H9 (cell line): ENCODE results near the gene SEC61A2. TPM values are rescaled to one million over a fixed set of nuclear protein-coding genes. Genes with fewer than 3 reads are reported as not detected.
A peak's percentile ranks its signal among the peaks of the same experiment; 100 is the strongest.

Source experiments
- DNase-seq: peaks from one replicate; pipeline ENCODE4 v3.0.0-alpha.2; 2017
- H2AFZ ChIP-seq: one replicate; pipeline ENCODE4 v1.6.1; 2013; ENCODE audit warnings: mild to moderate bottlenecking, low read length, control low read depth, moderate library complexity
- H2AK5ac ChIP-seq: 2 replicates; pipeline ENCODE4 v1.6.1; 2013; ENCODE audit warnings: low read length, control low read depth, mixed read lengths; ENCODE audit not compliant: insufficient read length
- H2BK120ac ChIP-seq: one replicate; pipeline ENCODE4 v1.6.1; 2013; ENCODE audit warnings: low read depth, mild to moderate bottlenecking, low read length, control low read depth, inconsistent platforms; ENCODE audit not compliant: poor library complexity, severe bottlenecking
- H2BK12ac ChIP-seq: 2 replicates; pipeline ENCODE4 v1.6.1; 2013; ENCODE audit warnings: low read length, control low read depth, mixed read lengths, low read depth; ENCODE audit not compliant: insufficient read length
- H2BK15ac ChIP-seq: 2 replicates; pipeline ENCODE4 v1.6.1; 2013; ENCODE audit warnings: low read depth, low read length, control low read depth
- H2BK20ac ChIP-seq: one replicate; pipeline ENCODE4 v1.6.1; 2013; ENCODE audit warnings: low read depth, mild to moderate bottlenecking, low read length, control low read depth, inconsistent platforms; ENCODE audit not compliant: poor library complexity, severe bottlenecking
- H2BK5ac ChIP-seq: 2 replicates; pipeline ENCODE4 v1.6.1; 2013; ENCODE audit warnings: low read length, control low read depth, mixed read lengths; ENCODE audit not compliant: insufficient read length
- H3K14ac ChIP-seq: 2 replicates; pipeline ENCODE4 v1.6.1; 2013; ENCODE audit warnings: low read length, control low read depth; ENCODE audit not compliant: insufficient read depth
- H3K18ac ChIP-seq: 2 replicates; pipeline ENCODE4 v1.6.1; 2013; ENCODE audit warnings: low read depth, mild to moderate bottlenecking, mixed read lengths, low read length, control low read depth; ENCODE audit not compliant: insufficient read length
- H3K23ac ChIP-seq: 2 replicates; pipeline ENCODE4 v1.6.1; 2013; ENCODE audit warnings: low read length, control low read depth, mixed read lengths, low read depth; ENCODE audit not compliant: insufficient read length
- H3K23me2 ChIP-seq: 2 replicates; pipeline ENCODE4 v1.6.1; 2013; ENCODE audit warnings: low read depth, mild to moderate bottlenecking, mixed read lengths, low read length, control low read depth; ENCODE audit not compliant: insufficient read length, poor library complexity, severe bottlenecking
- H3K27ac ChIP-seq: 2 replicates; pipeline ENCODE4 v1.5.1; 2013; ENCODE audit warnings: low read length, control low read depth, mixed read lengths, low read depth; ENCODE audit not compliant: insufficient read length
- H3K27me3 ChIP-seq: 2 replicates; pipeline ENCODE4 v1.6.1; 2013; ENCODE audit warnings: low read length, control low read depth, inconsistent platforms; ENCODE audit not compliant: insufficient read depth
- H3K4ac ChIP-seq: 2 replicates; pipeline ENCODE4 v1.6.1; 2013; ENCODE audit warnings: low read depth, mild to moderate bottlenecking, control low read depth, inconsistent platforms, low read length, moderate library complexity
- H3K4me1 ChIP-seq: 2 replicates; pipeline ENCODE4 v1.6.1; 2013; ENCODE audit warnings: low read length, control low read depth, inconsistent platforms; ENCODE audit not compliant: insufficient read depth
- H3K4me2 ChIP-seq: 2 replicates; pipeline ENCODE4 v1.6.1; 2013; ENCODE audit warnings: low read length, control low read depth, mixed read lengths; ENCODE audit not compliant: insufficient read length, insufficient read depth
- H3K56ac ChIP-seq: 2 replicates; pipeline ENCODE4 v1.6.1; 2013; ENCODE audit warnings: low read depth, mild to moderate bottlenecking, mixed read lengths, low read length, control low read depth; ENCODE audit not compliant: insufficient read length
- H3K79me1 ChIP-seq: 2 replicates; pipeline ENCODE4 v1.6.1; 2013; ENCODE audit warnings: low read depth, mild to moderate bottlenecking, moderate library complexity, low read length, control low read depth, inconsistent platforms; ENCODE audit not compliant: insufficient read depth, poor library complexity, severe bottlenecking
- H3K79me2 ChIP-seq: 2 replicates; pipeline ENCODE4 v1.6.1; 2013; ENCODE audit warnings: low read length, control low read depth, inconsistent platforms; ENCODE audit not compliant: insufficient read depth
- H3K9ac ChIP-seq: 2 replicates; pipeline ENCODE4 v1.6.1; 2013; ENCODE audit warnings: low read length, control low read depth, mixed read lengths; ENCODE audit not compliant: insufficient read length; ENCODE audit errors: extremely low read depth
- H3K9me3 ChIP-seq: one replicate; pipeline ENCODE4 v1.6.1; 2013; ENCODE audit warnings: low read depth, low read length, inconsistent platforms; ENCODE audit not compliant: control insufficient read depth
- H3T11ph ChIP-seq: one replicate; pipeline ENCODE4 v1.6.1; 2013; ENCODE audit warnings: mild to moderate bottlenecking, low read length, control low read depth, inconsistent platforms
- H4K20me1 ChIP-seq: one replicate; pipeline ENCODE4 v1.6.1; 2013; ENCODE audit not compliant: control insufficient read depth, insufficient read length, insufficient read depth
- H4K5ac ChIP-seq: 2 replicates; pipeline ENCODE4 v1.6.1; 2013; ENCODE audit warnings: low read depth, mild to moderate bottlenecking, mixed read lengths, low read length, control low read depth; ENCODE audit not compliant: insufficient read length
- H4K8ac ChIP-seq: replicated peaks from 2 replicates; pipeline ENCODE4 v1.6.1; 2013; ENCODE audit warnings: low read length, control low read depth, mixed read lengths, low read depth; ENCODE audit not compliant: insufficient read length
- H4K91ac ChIP-seq: 2 replicates; pipeline ENCODE4 v1.6.1; 2013; ENCODE audit warnings: low read depth, mild to moderate bottlenecking, moderate library complexity, mixed read lengths, low read length, control low read depth; ENCODE audit not compliant: insufficient read length
- H3K27ac Mint-ChIP-seq, 3 experiments: 2 replicates in 2 of 3; 3 replicates in 1 of 3; pipeline ENCODE4 v1.8.0; 2020 to 2021; ENCODE audit warnings: mixed read lengths in 3 of 3, mild to moderate bottlenecking in 1 of 3, moderate library complexity in 1 of 3
- H3K27me3 Mint-ChIP-seq: 2 replicates; pipeline ENCODE4 v1.8.0; 2021; ENCODE audit warnings: low read depth, mild to moderate bottlenecking, moderate library complexity, mixed read lengths
- H3K36me3 Mint-ChIP-seq, 3 experiments: 2 replicates in 2 of 3; 3 replicates in 1 of 3; pipeline ENCODE4 v1.8.0; 2020 to 2021; ENCODE audit warnings: low read depth in 3 of 3, mixed read lengths in 3 of 3; ENCODE audit not compliant: insufficient read depth in 1 of 3
- H3K4me1 Mint-ChIP-seq, 2 experiments: 2 replicates each; pipeline ENCODE4 v1.8.0; 2020; ENCODE audit warnings: mixed read lengths in 2 of 2
- H3K4me3 Mint-ChIP-seq, 2 experiments: 2 replicates in 1 of 2; 3 replicates in 1 of 2; pipeline ENCODE4 v1.8.0; 2020 to 2021; ENCODE audit warnings: mild to moderate bottlenecking in 2 of 2, mixed read lengths in 2 of 2, moderate library complexity in 1 of 2
- H3K9me3 Mint-ChIP-seq, 2 experiments: 2 replicates in 1 of 2; 3 replicates in 1 of 2; pipeline ENCODE4 v1.8.0; 2020; ENCODE audit warnings: mild to moderate bottlenecking in 2 of 2, mixed read lengths in 2 of 2, moderate library complexity in 1 of 2
- CTCF ChIP-seq: fragments of 200-600 bp; sonication (generic); conservative IDR thresholded peaks from 3 replicates; pipeline ENCODE4 v1.8.0; 2021; ENCODE audit warnings: antibody characterized with exemption, mild to moderate bottlenecking
- WGBS: extraction: QIAGEN DNeasy Blood & Tissue Kit; methylation state at CpG from one replicate; pipeline ENCODE4 v1.1.7; 2013; ENCODE audit warnings: missing lambda C conversion rate, low lambda C conversion rate, mixed read lengths; ENCODE audit not compliant: insufficient read length; ENCODE audit errors: extremely low coverage; 5-methylcytosine and 5-hydroxymethylcytosine counted together
- total RNA-seq: library from RNA; stranded (reverse); gene quantifications from 2 replicates; pipeline ENCODE4 v1.2.1, GENCODE V29; 2021

Gene SEC61A2
- total RNA-seq, 1 experiment from 2014 or later = 13.9 TPM

DNA sequence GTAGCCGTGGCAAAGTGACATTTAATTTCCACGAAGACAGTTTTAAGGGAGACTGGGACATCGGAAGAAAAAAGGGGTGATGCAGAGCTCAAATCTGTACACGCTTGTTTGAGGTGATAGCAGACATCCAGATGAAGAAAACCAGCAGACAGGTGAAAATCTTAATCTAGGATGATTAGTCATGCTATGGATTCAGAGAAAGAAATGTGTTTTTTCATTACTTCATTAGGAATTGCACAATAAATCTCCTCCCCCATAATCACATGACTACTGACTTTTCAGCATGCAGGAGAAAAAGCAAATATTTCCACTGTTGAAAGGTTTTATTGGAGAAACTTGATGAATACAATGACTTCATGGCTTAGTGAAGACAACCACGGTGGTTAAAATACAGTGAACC is 63.7 kb downstream of the SEC61A2 start:
- H3K4me2 ChIP-seq = no peak overlapping the region

More for the DNA sequence above, 63.7 kb downstream of the SEC61A2 start:
- Histone ChIP-seq H3K4me1 (peaks cover 2% of the 10 kb centered on the region; the same call in 1 of the 2 replicates), H2BK12ac (no peak overlapping the region), H3K79me2 (peaks cover 25% of the 10 kb centered on the region; the same call in 1 of the 2 replicates), H4K8ac (no peak overlapping the region), H3K27ac (no peak overlapping the region), H2BK15ac (no peak overlapping the region), H2BK20ac (no peak overlapping the region), H3K23ac (no peak overlapping the region), H3K18ac (no peak overlapping the region), H3T11ph (no peak overlapping the region), H4K20me1 (no peaks in the 10 kb centered on the region), H3K4ac (no peak overlapping the region), H4K5ac (no peak overlapping the region), H2AK5ac (no peak overlapping the region), H2BK5ac (no peak overlapping the region), H3K9ac (no peak overlapping the region), H3K79me1 (peaks cover 11% of the 10 kb centered on the region), H2AFZ (no peak overlapping the region), H3K14ac (no peak overlapping the region), H3K23me2 (peaks cover 4% of the 10 kb centered on the region), H3K27me3 (no peaks in the 10 kb centered on the region), H3K9me3 (no peaks in the 10 kb centered on the region), H3K56ac (no peak overlapping the region), H2BK120ac (no peak overlapping the region), H4K91ac (no peak overlapping the region)
- no peak overlapping the region; a peak in 1 of 5 replicates for H3K4me3 Mint-ChIP-seq
- H3K36me3 Mint-ChIP-seq = peaks cover 3 to 10% (median 8%) of the 10 kb centered on the region in 3 experiments; a peak in 6 of 7 replicates
- WGBS = no CpG with 5 or more reads among the region's 5 CpGs
- DNase-seq = no peak
- H3K27ac Mint-ChIP-seq = 0 out of 7 replicates have a peak overlapping the region, but pooled peaks of 1 of the 3 experiments have one; percentile 3
- H3K4me1 Mint-ChIP-seq = peaks cover 9 to 21% of the 10 kb centered on the region in 2 experiments
- peaks cover 0 to 1% of the 10 kb centered on the region in 2 experiments; a peak in 2 of 5 replicates for H3K9me3 Mint-ChIP-seq
- no peaks in the 10 kb centered on the region for H3K27me3 Mint-ChIP-seq
- no peak for TF ChIP-seq CTCF
